ENCODE measurements around the gene CDH4.

Gene CDH4

DNA sequence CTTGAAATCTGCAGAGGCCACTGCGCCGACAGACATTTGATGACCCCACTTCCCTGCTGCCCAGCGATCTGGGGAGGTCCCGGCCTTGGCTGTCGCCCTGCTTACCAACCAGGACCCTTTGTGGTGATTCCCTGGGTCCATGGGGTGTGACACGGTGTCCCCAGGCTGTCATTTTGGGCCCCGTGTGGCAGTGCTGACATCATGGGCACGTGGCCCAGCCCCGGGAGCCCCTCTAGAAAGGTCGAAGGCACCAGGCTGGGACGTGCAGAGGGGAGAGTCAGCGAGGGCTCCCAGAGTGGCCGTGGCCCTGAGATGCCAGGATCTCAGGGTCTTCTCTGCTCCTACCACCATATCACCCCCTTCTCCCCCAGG, 643.6 kb downstream of the CDH4 start:
- no peak for DNase-seq

DNA sequence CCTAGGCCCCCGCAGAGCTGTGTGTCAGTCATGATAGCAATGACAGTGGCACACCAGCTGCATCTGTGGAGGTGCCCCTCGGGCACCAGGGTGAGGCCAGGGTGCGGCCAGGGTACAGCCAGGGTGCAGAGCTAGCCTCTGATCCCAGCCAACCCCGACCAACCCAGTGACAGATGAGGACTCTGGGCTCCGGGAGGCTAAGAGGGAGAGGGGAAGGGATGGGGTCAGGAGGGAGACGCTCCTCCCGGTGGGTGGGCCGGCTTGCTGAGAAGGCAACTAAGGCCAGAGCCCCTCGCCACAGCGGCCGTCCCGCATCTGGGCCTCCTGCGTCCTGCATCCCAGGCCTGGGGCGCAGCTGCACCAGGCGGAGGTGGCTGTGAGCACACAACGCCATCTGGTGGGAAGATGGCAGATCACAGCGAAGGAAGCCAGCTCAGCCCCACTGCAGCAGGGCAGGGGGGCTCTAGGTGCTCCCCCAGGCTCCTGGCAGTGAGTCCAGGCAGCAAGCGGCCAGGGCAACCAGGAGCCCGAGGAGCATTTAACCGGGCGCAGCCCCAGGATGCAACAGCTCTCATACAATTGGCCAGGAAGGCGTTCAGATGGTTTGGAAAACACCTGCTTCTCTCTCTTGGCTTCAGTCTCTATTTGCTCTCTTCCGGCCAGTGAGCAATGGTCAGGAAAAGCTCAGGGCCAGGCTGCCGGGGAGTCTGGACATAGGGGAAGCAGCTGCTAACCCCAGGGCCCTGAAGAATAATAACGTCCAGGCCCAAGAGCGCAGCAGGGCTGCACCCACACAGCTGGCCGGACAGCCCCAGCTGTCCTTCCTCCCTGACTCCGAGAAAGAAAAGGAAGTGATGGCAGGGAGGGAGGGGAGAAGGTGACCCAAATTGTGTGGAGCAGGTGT, 644.2 kb downstream of the CDH4 start:
- DNase-seq = peak; percentile 39

DNA sequence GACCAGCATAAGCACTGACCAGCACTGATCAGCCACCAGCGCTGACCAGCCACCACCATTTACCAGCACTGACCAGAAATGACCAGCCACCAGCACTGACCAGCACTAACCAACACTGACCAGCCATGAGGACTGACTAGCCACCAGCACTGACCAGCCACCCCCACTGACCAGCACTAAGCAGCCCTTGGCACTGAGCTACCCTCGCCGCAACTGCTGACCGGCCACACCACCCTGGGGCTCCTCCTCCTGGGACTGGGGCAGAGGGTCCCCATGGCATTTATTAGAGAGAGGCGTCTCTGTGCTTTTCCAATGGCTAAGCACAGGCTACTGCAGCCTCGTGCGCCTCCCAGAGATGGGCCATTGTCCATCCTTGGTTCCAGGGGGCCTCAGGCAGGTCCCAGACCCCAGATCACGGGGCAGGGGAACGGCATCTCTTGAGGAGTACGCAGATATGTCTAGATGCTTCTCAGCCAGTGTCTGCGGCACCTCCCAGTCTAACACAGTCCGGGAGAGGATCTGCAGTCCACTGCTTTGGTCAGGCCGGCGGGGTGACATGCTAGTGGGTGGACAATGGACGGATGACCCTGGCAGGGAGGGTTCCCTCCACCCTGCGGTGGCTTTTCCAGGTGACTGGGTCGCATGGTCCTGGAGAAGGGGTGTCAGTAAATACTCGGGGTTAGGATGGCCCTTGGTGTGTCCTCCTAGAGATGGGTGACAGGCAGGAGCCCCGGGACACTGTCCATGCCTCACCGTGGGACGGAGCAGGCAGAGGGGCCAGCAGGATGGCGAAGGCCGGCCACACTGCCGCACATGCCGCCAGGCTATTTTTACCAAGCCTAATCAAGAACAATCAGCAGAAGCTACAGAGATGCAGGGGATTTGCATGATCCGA, 645.6 kb downstream of the CDH4 start:
- no peak for DNase-seq

DNA sequence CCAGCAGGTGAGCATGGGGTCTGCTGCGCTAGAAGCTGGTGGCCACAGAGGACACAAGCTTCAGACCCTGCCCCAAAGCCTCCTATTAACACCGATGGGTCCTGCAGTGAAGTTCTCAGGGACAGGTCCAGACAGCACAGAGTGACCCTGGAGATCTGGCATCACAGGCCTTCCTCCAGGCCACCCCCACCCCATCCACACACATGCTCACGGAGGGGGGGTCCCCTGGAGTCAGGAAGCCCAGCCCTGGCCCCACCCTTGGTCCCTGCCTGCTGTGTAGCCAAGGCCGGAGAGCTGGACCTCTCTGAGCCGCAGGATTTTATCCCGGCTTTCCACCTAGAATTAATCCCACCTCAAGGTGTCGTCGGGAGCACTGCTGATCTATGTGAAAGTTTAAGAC, 646.3 kb downstream of the CDH4 start:
- DNase-seq = no peak

DNA sequence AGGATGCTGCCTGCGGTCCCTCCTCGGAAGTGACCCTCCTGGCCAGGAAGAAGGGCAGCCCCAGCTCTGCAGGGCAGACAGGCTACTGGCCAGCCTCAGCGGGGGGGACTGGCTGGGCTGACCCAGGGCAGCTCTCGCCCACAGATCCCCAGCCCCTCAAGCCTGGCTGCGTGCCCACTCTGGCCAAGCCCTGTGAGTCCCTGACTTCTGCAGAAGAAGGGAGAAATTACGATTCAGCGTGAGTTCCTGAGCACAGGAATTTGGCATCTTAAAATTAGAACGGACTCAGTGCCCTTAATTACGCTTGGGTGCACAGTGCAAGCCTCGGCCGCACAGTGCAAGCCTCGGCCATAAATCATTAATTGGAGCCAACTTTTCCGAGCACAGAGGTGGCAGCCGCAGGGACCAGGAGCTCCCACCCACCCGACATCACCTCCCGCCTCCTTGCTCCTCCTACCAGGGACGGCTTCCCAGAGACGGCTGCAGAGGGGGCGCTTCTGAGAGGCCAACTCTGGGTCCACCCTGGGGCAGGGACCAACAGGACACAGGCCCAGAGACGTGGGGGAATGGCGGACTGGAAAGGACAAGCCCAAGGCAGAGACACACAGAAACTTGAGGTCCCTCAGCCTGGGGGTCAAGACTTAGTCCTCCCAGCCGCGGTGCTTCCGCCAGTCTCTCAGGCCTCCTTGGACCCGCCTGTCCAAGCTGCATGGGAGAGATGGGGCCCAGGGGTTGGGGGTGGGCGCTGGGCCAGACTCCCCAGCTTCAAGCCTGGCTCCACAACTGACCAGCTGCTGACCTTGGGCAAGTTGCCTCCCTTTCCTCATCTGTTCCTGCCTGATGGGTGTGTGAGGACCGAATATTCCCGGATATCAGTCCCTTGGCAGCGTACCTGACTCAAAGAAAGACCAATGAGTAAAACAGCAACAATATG, 648.2 kb downstream of the CDH4 start:
- no peak for DNase-seq

DNA sequence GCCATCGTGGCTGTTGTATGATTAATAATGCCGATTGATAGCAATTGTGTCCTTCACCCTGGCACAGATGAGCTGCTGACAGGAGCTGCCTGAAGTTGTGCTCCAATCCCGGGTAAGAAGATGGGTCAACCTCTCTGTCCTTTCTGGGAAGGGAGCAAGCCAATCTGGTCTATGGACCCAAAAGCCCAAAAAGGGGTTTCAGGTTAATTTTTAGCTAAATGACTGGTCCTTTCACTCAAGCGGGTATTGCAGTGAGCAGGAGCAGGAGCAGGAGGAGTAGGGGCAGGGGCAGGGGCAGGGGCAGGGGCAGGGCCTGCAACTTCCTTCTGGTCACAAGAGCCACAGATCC, 648.9 kb downstream of the CDH4 start:
- DNase-seq = no peak

DNA sequence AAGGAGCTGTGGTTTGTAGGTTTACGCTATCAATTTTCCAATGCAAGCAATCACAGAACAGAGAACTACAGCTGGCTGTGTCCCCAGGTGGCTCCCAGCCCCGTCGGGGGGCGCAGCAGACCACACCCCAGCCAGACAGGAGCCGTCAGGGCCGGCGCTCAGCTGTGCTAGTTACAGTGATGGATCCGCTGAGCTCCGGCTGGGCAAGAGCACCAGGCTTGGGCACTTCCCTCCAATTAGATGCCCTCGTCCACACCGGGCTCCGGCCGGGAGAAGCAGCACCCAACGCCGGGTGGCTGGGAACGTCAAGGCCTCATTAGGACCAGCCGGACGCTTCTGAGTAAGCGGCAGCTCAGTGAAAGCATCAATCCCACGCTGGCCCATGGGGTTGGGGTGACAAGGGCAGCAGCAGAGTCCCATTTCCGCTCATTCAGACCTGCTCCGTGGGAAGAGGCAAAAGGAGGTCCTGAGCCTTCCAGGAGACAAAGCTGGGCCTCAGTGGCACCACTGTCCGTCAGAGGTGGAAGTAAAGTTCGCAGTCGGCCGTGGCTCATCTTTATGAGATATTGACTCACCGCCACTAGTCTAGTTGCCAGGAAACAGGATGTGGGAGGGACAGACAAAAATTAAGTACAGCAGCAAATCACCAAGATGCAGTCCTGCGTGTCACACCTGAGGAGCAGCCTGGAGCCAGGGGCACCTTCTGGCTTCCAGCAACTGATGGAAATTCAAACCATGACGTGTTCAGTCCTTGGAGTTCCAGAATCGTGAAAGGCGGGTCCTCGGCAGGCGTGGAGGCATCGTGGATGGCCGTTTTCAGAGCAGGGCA, 649.5 kb downstream of the CDH4 start:
- peak; percentile 9 for DNase-seq

DNA sequence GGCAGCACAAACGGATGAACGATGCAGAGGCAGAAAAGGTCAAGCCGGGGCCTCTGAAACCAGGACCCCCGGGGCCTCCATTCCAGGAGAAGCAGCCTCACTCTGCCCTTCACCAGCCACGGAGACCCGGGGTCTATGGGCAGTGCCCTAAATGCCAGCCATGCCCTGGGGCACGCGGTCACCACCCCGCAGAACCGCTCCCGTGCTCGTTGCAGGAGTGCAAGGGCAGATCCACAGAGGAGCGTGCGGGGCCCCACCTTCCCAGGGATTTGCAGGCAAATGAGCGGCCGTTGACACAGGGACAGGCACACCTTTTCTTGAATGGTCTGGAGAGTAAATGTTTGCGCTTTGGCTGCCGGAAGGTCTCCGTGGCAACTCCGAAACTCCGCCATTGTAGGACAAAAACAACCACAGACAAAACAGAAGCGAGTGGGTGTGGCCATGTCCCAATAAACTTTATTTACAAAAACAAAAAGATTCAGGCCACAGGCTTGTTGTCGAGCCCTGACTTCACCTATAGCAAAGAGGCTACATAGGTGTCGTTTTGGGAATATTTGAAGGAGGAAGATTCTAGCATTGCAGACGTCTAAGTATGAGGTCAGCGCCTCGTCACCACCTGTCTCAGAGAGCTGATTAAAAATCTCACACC, 650.3 kb downstream of the CDH4 start:
- DNase-seq = no peak

DNA sequence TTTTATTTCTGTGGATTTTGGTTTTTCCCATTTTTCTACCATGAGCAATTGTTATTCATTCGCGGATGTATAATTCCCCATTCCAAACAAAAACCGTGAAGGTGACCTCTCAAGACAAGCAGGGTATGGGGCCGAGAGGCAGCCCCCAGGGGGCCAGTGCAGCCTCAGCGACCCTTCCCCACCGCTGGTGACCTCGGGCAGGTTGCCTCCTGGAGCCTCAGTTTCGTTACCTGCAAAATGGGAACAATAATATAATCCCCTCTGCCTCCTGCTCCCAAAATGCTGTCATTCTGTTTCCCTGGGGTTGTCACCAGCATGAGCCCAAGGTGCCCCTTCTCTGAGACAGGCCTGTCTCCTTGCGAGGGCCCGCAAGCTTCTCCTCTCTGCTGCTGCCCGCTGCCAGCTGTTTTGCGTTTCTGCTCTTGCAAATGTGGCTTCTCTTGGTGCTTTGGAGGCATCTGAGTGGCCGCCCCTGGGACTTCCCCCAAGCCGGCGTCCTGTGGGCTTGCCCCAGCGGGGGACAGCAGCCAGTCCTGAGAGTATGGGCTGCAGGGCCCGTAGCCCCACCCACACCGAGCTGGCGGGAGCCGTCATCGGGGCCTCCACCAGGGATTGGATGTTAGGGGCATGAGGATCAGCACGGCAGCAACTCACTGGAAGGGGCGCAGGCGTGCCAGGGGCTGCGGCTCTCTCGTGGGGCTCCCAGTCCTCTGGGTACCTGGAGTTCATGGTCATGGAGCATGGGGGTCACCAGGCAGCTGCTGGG, 651.7 kb downstream of the CDH4 start:
- DNase-seq = no peak

DNA sequence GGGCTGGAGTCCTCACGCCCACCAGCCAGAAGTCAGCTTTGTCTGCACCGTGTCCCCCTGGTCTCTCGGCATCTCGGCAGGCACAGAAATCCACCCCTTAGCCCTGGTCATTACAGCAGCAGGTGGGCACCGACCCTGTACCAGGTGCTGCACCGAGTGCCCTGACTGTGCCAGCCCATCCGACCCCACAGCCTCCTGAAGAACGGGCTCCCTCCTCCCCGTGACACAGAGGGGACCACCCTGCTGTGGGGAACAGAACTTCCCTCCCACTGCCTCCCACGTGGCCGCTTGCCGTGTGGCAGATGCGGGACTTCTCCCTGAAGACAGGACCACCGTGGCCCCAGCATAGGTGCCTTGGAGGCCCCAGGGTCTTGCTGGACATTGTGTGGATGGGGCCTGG, 652.4 kb downstream of the CDH4 start:
- no peak for DNase-seq

DNA sequence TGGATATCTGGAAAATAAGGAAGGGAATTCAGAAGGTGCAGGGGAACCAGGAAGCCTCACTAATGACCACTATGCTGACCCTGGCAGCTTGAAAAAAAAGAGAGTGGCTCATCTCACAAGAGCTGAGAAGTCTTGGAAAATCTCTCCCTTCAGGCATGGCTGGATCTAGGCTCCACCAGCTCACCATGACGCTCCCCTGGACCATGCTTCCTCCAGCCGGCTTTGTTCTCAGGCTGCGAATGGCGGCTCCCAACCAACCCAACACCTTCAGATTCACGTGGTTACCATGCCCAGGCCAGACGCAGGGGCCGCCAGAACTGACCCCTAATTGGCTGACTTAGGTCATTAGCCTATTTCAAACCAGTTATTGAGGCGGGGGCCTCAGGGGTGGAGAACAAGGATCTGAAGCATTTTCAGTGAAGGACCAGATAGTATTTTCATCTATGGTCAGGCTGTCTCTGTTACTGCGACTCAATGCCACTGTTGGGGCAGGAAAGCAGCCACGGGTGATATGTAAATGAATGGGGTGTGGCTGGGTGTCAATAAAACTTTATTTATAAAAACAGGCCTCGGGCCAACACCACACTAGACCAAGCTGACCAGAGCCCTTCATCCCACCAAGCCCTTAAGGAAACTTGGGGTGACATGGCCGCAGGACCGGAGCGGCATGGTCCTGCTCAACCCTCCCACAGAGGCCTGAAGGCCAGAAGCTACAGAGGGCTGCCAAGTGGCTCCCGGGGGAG, 653.9 kb downstream of the CDH4 start:
- no peak for DNase-seq

DNA sequence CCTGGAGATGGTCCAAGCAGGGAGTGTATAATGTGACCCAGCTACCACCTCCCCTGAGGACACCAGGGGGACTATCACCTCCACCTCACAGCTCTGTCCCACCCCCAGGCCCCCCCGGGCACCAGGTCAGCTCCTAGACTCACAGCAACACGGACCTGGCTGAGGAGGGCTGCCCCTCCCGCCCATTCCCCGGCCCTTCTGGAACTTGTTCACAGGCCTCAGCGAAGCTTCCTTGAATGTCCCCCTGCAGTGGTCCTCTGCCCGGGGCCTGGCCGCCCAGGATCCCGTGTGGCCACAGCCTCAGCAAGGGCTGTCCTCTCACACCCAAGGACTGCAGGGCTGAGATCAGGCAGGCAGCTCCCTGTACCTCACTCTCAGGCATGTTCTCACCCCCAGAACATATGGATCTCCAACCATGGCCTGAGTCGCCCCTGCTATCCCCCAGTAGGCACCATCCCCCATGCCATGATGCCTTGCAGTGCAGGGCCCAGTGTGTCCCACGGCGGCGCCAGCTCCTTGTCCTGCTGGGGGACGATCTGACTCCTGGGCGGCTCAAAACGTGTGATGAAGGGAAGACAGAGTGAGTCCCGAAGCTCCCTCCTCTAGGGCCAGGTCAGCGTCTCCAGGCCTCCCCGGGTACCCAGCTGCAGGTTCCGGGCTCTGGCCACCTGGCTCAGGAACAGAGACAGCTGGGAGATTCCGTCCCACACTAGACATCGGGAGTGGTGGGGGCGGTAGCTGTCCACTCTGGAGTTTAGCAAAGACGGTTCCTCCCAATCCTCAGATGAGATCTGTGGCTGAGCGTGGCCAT, 655.2 kb downstream of the CDH4 start:
- DNase-seq = no peak

DNA sequence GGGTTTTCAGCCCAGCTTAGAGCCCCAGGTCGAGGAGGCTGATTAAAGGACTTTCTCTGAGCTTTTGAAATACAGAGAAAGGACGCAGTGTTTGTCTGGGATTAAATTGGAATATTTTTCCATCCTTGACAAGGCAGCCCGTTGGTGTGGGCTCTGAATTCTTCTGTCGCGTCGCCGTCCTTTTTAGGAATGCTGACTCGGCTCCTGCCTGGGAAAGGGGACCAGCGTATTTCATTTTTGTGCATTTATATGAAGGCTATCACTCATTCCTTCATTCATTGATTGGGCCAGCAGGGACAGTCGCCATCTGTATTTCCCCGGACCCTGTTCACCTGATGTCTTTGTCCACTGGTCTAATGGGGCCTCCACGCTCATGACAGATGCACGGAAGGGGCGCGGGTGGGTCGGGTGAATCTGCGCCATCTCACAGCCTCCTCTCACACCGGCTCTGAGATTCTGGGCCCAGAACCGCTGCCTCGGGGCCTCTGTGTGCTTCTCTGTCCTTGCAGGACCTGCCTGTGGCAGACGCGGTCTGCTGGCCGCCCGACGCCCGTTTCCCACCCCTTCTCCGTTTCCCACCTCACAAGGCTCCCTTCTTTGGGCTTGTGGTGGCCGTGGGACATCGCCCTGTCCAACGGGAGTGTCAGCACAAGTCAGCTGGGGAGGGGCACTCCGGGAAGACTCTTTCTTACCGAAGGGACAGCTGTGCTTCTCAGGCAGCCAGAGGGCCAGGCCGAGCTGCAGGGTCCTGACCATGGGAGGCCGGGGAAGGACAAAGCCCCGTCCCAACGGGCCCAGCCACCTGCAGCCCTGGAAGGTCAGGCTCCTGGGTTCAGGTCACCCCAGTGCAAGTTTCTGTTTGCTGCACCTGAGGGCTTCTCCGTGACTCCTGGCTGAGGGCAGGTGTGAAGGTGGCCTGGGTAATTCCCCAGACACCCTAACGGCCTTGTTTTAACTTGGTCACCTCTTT, 656.3 kb downstream of the CDH4 start:
- no peak for DNase-seq

DNA sequence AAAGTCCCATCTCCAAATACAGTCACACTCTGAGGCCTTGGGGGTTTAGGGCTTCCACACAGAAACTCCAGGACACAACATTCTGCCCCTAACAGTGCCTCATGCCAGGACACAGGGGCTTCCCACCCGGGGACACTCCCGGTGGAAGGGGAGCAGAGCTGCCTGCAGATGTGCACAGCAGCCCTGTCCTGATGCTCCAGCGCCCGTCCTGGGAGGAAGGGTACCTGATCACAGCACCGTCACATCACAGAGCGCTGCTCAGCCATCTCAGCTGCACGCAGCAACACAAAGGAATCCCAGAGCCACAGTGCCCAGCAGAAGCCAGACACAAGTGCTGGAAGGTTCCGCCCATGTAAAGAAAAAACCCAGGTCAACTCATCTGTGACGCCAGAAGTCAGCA, 657.0 kb downstream of the CDH4 start:
- no peak for DNase-seq

DNA sequence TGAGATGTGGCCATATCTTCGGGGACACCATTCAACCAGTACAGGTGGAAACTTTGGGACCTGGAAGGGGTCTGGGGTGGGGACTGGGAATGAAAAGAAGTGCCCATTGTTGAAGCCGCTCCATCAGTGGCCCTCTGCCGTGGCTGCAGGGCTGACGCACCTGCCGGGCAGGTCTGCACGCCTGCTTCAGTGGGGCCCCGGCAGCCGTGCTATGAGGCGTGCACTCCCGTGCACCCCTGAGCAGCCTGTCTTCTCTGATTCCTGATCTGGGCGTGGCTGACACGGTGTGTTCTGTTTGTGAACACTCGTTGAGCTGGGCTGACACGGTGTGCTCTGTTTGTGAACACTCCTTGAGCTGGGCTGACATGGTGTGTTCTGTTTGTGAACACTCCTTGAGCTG, 657.8 kb downstream of the CDH4 start:
- no peak for DNase-seq

DNA sequence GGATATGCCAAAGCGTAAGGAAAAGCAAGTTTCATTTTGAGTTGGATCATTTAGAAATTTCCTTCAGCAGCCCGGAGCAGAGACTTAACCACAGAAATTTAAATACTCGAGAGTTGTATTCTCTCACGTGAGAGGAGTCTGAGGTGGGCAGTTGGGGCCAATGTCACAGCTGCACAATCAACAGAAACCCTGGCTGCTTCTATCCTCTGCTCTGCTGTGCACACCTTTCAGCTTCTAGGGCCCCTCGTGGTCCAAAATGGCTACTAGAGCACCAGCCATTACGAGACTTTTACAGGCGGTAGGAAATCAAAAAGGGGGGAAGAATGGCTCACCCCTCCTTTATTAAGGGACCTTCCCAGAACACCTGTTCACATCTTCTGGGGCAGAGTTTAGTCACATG, 659.8 kb downstream of the CDH4 start:
- no peak for DNase-seq

DNA sequence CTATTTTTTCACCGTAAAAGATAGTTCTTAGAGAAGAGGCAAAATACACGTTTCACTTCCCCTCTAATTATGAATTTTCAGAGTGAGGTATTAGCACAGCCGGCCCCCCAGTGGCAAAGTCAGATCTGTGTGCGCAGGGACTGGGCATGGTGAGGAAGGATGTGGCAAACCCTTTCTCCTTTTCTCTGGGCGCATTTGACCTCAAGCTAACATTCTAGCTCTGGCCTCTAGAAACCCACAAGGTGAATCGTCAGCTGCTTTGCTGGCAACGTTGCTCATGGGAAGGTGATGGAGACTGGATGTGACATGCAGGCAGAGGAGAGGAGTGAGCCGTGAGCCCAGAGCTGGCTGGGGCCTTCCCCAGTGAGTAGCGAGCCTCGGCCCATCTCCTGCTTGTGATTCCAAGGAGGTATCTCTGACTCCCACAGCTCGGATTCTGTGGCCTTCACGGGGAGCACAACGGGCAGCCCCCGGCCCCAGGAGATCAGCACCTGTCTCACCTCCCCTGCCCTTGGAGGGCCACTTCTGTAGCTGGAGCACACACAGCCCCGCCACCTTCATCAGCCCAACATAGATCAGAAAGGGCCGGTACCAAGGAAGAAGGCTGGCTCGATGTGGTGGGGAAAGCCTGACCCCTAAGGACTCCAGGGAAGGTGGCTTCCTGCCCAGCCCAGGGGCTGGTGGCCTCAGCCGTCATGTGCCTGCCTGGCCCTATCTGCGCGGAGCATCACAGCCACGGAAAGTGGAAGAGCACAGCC, 660.8 kb downstream of the CDH4 start:
- DNase-seq = peak; percentile 31
